Stimulated activated CD4-positive, alpha-beta T cell treated with anti-CD3 and anti-CD28 coated beads, Interleukin-12 subunit alpha, Interleukin-12 subunit beta, amount 100 ng/mL, for 24 hours (primary cell): ENCODE measurements around the gene SH2D6.
"Not testable (repeated sequence)": the region's sequence is repeated elsewhere in the genome, so short reads cannot be mapped to it uniquely, and the experiment has no call there.

ENCODE experiments used
- DNase-seq, 2 experiments: peaks; one replicate each; pipeline ENCODE4 v3.0.0-alpha.2; 2020; ENCODE audit warnings: low read depth in 2 of 2

The SH2D6 gene

GRCh38 chr2:85398426-85399182, 19.9 kb upstream of the SH2D6 start:
- no peak for DNase-seq

- no peak for DNase-seq
Measured at GRCh38 chr2:85399183-85399455, 19.4 kb upstream of the SH2D6 start.

- DNase-seq: no peak
Measured at GRCh38 chr2:85400023-85400422, 18.5 kb upstream of the SH2D6 start.

- no peak for DNase-seq
Measured at GRCh38 chr2:85400541-85401463, 17.7 kb upstream of the SH2D6 start.

GRCh38 chr2:85401464-85401805, 17.1 kb upstream of the SH2D6 start:
- no peak for DNase-seq

GRCh38 chr2:85401844-85402243, 16.7 kb upstream of the SH2D6 start:
- DNase-seq: no peak

- DNase-seq: peak in 1 of 2 experiments; percentile 48
Measured at GRCh38 chr2:85405201-85406059, 13.1 kb upstream of the SH2D6 start.

GRCh38 chr2:85409845-85410583, 8.5 kb upstream of the SH2D6 start, which contains the start of gene CAPG:
CAPG (minus strand) TSS chr2:85410366; CDS start chr2:85402145, 8,221 bp downstream.
- peak in 1 of 2 experiments; percentile 30 for DNase-seq

- no peak for DNase-seq
Measured at GRCh38 chr2:85410584-85411404, 7.7 kb upstream of the SH2D6 start.

GRCh38 chr2:85411405-85411748, 7.1 kb upstream of the SH2D6 start:
- no peak for DNase-seq

- DNase-seq: no peak
Measured at GRCh38 chr2:85413592-85414420, 4.7 kb upstream of the SH2D6 start.

GRCh38 chr2:85414421-85414759, 4.1 kb upstream of the SH2D6 start:
- DNase-seq: not testable (repeated sequence)

- DNase-seq: no peak
Measured at GRCh38 chr2:85414761-85415553, 3.6 kb upstream of the SH2D6 start.

GRCh38 chr2:85415980-85416650, 2.4 kb upstream of the SH2D6 start:
- DNase-seq: no peak

- no peak for DNase-seq
Measured at GRCh38 chr2:85419009-85419675, 628 bp downstream of the SH2D6 start.

GRCh38 chr2:85420536-85421259, 2.2 kb downstream of the SH2D6 start:
- peak; percentile 84 to 95 for DNase-seq
